Measurements from ENCODE around the gene WASHC3.

GRCh38 chr12:102043928-102044327, 17.9 kb downstream of the WASHC3 start:
- TF ChIP-seq CTCF (IDR thresholded peaks at IDR 0.05) = no peak
- no peak for TF ChIP-seq POLR2A (IDR thresholded peaks at IDR 0.05)
